Activated gamma-delta T cell (primary cell): ENCODE data around the gene MEGF10.
"Not testable (repeated sequence)": the region's sequence is repeated elsewhere in the genome, so short reads cannot be mapped to it uniquely, and the experiment has no call there.

ENCODE experiments used
- DNase-seq: peaks from one replicate; lab custom pipeline; 2025; lab: John Stamatoyannopoulos, UW

Gene MEGF10

GRCh38 chr5:127298036-127298429 is 7.4 kb downstream of the MEGF10 start:
- no peak for DNase-seq

GRCh38 chr5:127298656-127299055 is 8.1 kb downstream of the MEGF10 start:
- DNase-seq: no peak

- no peak for DNase-seq
Observed at GRCh38 chr5:127299678-127300077, 9.1 kb downstream of the MEGF10 start.

GRCh38 chr5:127302509-127302908 is 11.9 kb downstream of the MEGF10 start:
- no peak for DNase-seq

- no peak for DNase-seq
Observed at GRCh38 chr5:127303404-127303803, 12.8 kb downstream of the MEGF10 start.

GRCh38 chr5:127305493-127305892 is 14.9 kb downstream of the MEGF10 start:
- no peak for DNase-seq

GRCh38 chr5:127306036-127306435 is 15.4 kb downstream of the MEGF10 start:
- DNase-seq: no peak

- no peak for DNase-seq
Observed at GRCh38 chr5:127306647-127307046, 16.1 kb downstream of the MEGF10 start.

GRCh38 chr5:127307868-127308267 is 17.3 kb downstream of the MEGF10 start:
- DNase-seq: no peak

GRCh38 chr5:127308325-127308724 is 17.7 kb downstream of the MEGF10 start:
- DNase-seq: not testable (repeated sequence)

GRCh38 chr5:127308945-127309344 is 18.3 kb downstream of the MEGF10 start:
- no peak for DNase-seq

- no peak for DNase-seq
Observed at GRCh38 chr5:127311349-127311748, 20.8 kb downstream of the MEGF10 start.

GRCh38 chr5:127311781-127312525 is 21.4 kb downstream of the MEGF10 start:
- no peak for DNase-seq

- DNase-seq: no peak
Observed at GRCh38 chr5:127313379-127313778, 22.8 kb downstream of the MEGF10 start.

GRCh38 chr5:127313847-127314473 is 23.4 kb downstream of the MEGF10 start:
- DNase-seq: no peak

GRCh38 chr5:127316011-127316410 is 25.4 kb downstream of the MEGF10 start:
- DNase-seq: no peak

GRCh38 chr5:127317385-127317784 is 26.8 kb downstream of the MEGF10 start:
- DNase-seq: not testable (repeated sequence)

GRCh38 chr5:127320032-127320965 is 29.7 kb downstream of the MEGF10 start:
- no peak for DNase-seq

- DNase-seq: no peak
Observed at GRCh38 chr5:127321465-127321864, 30.9 kb downstream of the MEGF10 start.

- no peak for DNase-seq
Observed at GRCh38 chr5:127322403-127322802, 31.8 kb downstream of the MEGF10 start.

GRCh38 chr5:127324756-127325155 is 34.2 kb downstream of the MEGF10 start:
- DNase-seq: no peak

GRCh38 chr5:127326431-127326830 is 35.8 kb downstream of the MEGF10 start:
- DNase-seq: no peak
